ENCODE results near the gene SLC6A7. TPM values are rescaled to one million over a fixed set of nuclear protein-coding genes. Genes with fewer than 3 reads are reported as not detected.
"Not testable (repeated sequence)": the region's sequence is repeated elsewhere in the genome, so short reads cannot be mapped to it uniquely, and the experiment has no call there.

Gene SLC6A7
- total and polyA plus RNA-seq, 9 donors = 0.31 to 1.3 (median 0.75) TPM

DNA sequence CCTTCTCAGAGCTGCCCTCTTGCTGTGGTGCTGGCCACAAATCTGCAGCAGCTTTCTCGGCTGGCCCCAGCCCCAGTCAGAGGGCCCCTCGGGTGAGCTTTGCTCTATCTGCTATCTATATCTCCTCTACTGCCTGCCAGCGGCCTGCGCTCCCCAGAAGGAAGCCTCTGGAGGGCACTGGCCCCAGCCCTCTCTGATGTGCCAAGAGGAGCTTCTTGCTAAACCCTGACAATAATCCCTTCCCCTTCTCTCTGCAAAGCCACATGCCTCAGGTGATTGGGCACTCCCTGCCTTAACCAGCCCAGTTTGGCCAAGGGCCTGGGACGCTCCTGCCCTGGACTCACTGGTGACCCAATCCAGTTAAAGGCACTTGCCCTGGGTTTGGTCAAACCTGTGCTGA is 57.0 kb downstream of the SLC6A7 start:
- peaks cover 47% of the 10 kb centered on the region for H3K4me1 ChIP-seq (ENCODE audit: control insufficient read depth, insufficient read depth, low read length)
- H3K27me3 ChIP-seq (ENCODE audit: control insufficient read depth, insufficient read depth, low read length) = peaks cover 2% of the 10 kb centered on the region
- peak; percentile 47 for DNase-seq
- peak overlapping the region; percentile 94 for H3K27ac ChIP-seq (ENCODE audit: low read length)
- no peak overlapping the region for H3K4me3 ChIP-seq (ENCODE audit: low read length)
- H3K36me3 ChIP-seq (ENCODE audit: control insufficient read depth, insufficient read depth, low read length) = no peaks in the 10 kb centered on the region
- 57% methylated on average over 4 of the region's 5 CpGs for WGBS (ENCODE audit: insufficient coverage)
- H3K9me3 ChIP-seq (replicated peaks; ENCODE audit: control insufficient read depth, low read depth, low read length) = no peaks in the 10 kb centered on the region

DNA sequence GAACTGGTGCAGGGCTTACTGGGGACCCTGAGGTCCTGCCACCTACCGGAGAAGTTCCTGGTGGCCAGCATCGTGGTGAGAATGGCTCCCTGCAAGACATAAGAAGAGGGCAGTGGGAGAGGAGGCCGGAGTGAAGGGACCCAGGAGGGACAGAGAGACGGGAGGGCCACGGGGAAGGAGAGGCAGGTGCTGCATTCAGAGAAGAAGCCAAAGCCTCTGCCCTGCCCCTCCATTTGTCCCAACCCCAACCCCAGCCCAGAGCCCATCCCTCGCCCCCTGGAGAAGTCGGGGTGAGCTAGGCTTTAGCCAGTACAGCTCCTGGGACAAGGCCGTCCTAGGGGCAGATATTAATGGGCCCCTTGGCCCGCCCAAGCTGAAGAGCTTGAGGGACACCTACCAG is 57.9 kb downstream of the SLC6A7 start:
- peak overlapping the region; percentile 94 for H3K27ac ChIP-seq (ENCODE audit: low read length)
- H3K4me1 ChIP-seq (ENCODE audit: control insufficient read depth, insufficient read depth, low read length) = peaks cover 39% of the 10 kb centered on the region
- no peaks in the 10 kb centered on the region for H3K9me3 ChIP-seq (replicated peaks; ENCODE audit: control insufficient read depth, low read depth, low read length)
- WGBS (ENCODE audit: insufficient coverage) = 93% methylated on average over 8 of the region's 9 CpGs
- no peak overlapping the region for H3K4me3 ChIP-seq (ENCODE audit: low read length)
- DNase-seq = no peak
- H3K36me3 ChIP-seq (ENCODE audit: control insufficient read depth, insufficient read depth, low read length) = no peaks in the 10 kb centered on the region
- H3K27me3 ChIP-seq (ENCODE audit: control insufficient read depth, insufficient read depth, low read length) = no peaks in the 10 kb centered on the region

DNA sequence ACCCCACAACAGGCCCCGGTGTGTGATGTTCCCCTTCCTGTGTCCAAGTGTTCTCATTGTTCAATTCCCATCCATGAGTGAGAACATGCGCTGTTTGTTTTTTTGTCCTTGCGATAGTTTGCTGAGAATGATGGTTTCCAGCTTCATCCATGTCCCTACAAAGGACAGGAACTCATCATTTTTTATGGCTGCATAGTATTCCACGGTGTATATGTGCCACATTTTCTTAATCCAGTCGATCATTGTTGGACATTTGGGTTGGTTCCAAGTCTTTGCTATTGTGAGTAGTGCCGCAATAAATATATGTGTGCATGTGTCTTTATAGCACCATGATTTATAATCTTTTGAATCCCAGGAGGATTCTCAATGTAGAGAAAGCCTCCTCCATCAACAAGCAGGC is 58.6 kb downstream of the SLC6A7 start:
- H3K9me3 ChIP-seq (replicated peaks; ENCODE audit: control insufficient read depth, low read depth, low read length); H3K4me3 ChIP-seq (ENCODE audit: low read length); H3K36me3 ChIP-seq (ENCODE audit: control insufficient read depth, insufficient read depth, low read length); DNase-seq; H3K27me3 ChIP-seq (ENCODE audit: control insufficient read depth, insufficient read depth, low read length); H3K27ac ChIP-seq (ENCODE audit: low read length): not testable (repeated sequence)
- peaks cover 33% of the 10 kb centered on the region for H3K4me1 ChIP-seq (ENCODE audit: control insufficient read depth, insufficient read depth, low read length)
- WGBS (ENCODE audit: insufficient coverage) = 100% methylated on average over 2 of the region's 6 CpGs

DNA sequence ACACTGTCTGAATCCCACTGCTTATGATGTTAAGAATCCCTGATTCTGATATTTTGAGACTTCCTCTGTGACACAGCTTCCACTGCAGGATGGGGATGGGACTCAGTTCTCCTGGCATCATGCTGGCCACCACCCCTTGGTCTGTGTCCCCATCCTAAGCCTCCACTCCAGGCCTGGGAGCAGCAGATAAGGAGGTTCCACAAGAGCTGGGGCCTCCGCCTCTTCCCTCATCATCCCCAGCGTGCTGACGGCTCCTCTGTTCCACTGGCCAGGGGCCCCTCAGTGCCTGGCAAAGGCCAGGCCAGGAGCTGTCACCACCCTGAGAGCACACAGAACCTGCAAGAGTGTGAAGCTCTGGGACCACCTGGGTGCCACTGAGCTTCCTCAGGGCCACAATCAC is 59.1 kb downstream of the SLC6A7 start:
- no peaks in the 10 kb centered on the region for H3K9me3 ChIP-seq (replicated peaks; ENCODE audit: control insufficient read depth, low read depth, low read length)
- H3K4me3 ChIP-seq (ENCODE audit: low read length) = no peak overlapping the region
- H3K27me3 ChIP-seq (ENCODE audit: control insufficient read depth, insufficient read depth, low read length) = no peaks in the 10 kb centered on the region
- no peaks in the 10 kb centered on the region for H3K36me3 ChIP-seq (ENCODE audit: control insufficient read depth, insufficient read depth, low read length)
- DNase-seq = no peak
- WGBS (ENCODE audit: insufficient coverage) = 80% methylated on average over 1 of the region's 3 CpGs
- H3K4me1 ChIP-seq (ENCODE audit: control insufficient read depth, insufficient read depth, low read length) = peaks cover 33% of the 10 kb centered on the region
- H3K27ac ChIP-seq (ENCODE audit: low read length) = no peak overlapping the region

DNA sequence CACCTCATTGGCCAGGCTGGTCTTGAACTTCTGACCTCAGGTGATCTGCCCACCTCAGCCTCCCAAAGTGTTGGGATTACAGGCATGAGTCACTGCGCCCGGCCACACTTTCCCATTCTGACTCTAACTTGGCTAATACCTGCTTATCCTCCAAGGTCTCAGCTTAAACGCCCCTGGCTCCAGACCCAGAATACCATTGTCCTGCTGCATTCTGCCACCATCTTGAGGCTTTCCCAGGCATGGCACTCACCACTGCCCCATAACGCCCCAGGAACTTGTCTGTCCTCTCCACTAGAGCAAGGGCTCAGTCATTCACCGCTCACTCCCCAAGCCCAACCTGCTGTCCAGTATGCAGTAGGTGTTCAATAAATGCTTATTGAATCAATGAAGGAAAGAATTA is 59.9 kb downstream of the SLC6A7 start:
- DNase-seq = no peak
- no peak overlapping the region for H3K27ac ChIP-seq (ENCODE audit: low read length)
- no peaks in the 10 kb centered on the region for H3K36me3 ChIP-seq (ENCODE audit: control insufficient read depth, insufficient read depth, low read length)
- H3K27me3 ChIP-seq (ENCODE audit: control insufficient read depth, insufficient read depth, low read length) = no peaks in the 10 kb centered on the region
- no peaks in the 10 kb centered on the region for H3K9me3 ChIP-seq (replicated peaks; ENCODE audit: control insufficient read depth, low read depth, low read length)
- peaks cover 32% of the 10 kb centered on the region for H3K4me1 ChIP-seq (ENCODE audit: control insufficient read depth, insufficient read depth, low read length)
- H3K4me3 ChIP-seq (ENCODE audit: low read length) = no peak overlapping the region
- WGBS (ENCODE audit: insufficient coverage) = 64% methylated on average over 3 of the region's 5 CpGs

DNA sequence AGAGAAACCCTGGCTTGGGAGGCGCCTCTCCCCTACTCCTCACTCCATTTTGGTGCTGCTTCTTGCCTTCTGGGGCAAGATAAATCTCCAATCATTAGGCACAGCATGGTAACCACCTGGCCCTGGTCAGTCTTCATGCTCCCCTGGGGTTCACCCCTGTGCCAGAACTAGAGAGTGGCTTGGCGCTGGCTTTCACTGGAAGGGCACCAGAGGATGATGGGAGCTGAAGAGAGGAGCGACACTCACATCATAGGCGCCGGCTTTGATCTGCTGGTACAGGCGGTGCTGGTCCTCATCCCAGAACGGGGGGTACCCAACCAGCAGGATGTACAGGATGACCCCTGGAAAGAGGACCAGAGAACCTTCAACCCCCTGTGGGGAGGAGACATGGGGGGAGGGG is 61.6 kb downstream of the SLC6A7 start:
- DNase-seq = no peak
- Histone ChIP-seq H3K27me3 (ENCODE audit: control insufficient read depth, insufficient read depth, low read length) (no peaks in the 10 kb centered on the region), H3K4me1 (ENCODE audit: control insufficient read depth, insufficient read depth, low read length) (peaks cover 32% of the 10 kb centered on the region), H3K36me3 (ENCODE audit: control insufficient read depth, insufficient read depth, low read length) (no peaks in the 10 kb centered on the region), H3K9me3 (replicated peaks; ENCODE audit: control insufficient read depth, low read depth, low read length) (no peaks in the 10 kb centered on the region), H3K27ac (ENCODE audit: low read length) (no peak overlapping the region), H3K4me3 (ENCODE audit: low read length) (no peak overlapping the region)
- 83% methylated on average over 1 of the region's 7 CpGs for WGBS (ENCODE audit: insufficient coverage)

DNA sequence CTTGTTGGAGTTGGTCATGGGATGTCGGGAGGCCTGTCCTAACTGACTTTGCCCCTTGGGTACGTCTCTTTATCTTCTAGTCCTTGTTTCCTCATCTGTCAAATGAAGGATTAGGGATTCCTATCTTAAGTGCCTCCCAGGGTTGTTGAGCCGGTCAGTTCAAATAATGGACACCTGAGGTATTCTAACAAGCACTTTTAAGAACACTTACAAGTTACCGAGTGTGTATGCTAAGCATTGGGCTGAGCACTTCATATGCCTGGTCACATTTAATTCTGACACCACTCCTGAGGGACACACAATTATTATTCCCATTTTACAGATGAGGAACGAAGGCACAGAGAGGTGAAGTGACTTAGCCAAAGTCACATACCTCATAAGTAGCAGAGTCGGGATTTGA is 62.6 kb downstream of the SLC6A7 start:
- no peaks in the 10 kb centered on the region for H3K27me3 ChIP-seq (ENCODE audit: control insufficient read depth, insufficient read depth, low read length)
- no peak overlapping the region for H3K27ac ChIP-seq (ENCODE audit: low read length)
- H3K36me3 ChIP-seq (ENCODE audit: control insufficient read depth, insufficient read depth, low read length) = no peaks in the 10 kb centered on the region
- no peak for DNase-seq
- peaks cover 25% of the 10 kb centered on the region for H3K4me1 ChIP-seq (ENCODE audit: control insufficient read depth, insufficient read depth, low read length)
- no peaks in the 10 kb centered on the region for H3K9me3 ChIP-seq (replicated peaks; ENCODE audit: control insufficient read depth, low read depth, low read length)
- 94% methylated on average over 5 of the region's 6 CpGs for WGBS (ENCODE audit: insufficient coverage)
- no peak overlapping the region for H3K4me3 ChIP-seq (ENCODE audit: low read length)

DNA sequence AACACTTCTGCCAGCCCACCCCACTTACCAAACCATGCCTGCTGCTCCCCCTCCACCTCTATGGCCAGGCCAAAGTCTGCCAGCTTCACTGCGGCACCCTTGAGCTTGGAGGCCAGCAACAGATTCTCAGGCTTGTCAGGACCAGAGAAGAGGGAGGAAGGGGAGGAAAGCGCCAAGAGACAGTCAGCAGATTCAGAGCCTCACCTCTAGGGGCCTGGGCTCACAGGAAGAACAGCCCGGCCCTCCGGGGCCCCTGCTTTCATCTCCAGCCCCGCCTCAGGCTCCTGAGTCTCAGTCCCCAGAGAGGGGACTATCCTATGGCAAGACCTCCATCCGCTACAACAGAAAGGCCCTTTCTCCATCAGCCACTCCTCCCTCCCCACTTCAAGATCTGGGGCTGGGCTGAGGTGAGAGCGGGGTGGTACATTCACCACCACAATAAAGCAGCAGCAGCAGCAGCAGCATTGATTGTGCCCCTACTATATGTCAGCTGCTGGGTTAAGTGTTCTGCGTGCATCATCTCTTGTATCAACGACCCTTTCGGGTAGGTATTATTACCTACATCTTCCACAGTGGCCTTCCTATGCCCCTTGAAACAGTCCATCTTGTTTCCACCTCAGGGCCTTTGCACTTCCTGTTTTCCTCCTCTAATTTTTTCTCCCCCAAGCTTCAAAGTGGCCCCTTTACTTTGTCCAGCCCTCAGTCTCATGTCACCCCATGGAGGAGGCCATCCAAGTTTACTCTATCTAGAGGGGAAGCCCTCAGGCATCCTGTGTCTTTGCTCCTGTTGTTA is 63.8 kb downstream of the SLC6A7 start:
- H3K4me3 ChIP-seq (ENCODE audit: low read length) = no peak overlapping the region
- no peak for DNase-seq
- WGBS (ENCODE audit: insufficient coverage) = 77% methylated on average over 7 of the region's 10 CpGs
- no peaks in the 10 kb centered on the region for H3K9me3 ChIP-seq (replicated peaks; ENCODE audit: control insufficient read depth, low read depth, low read length)
- H3K4me1 ChIP-seq (ENCODE audit: control insufficient read depth, insufficient read depth, low read length) = peaks cover 25% of the 10 kb centered on the region
- no peak overlapping the region for H3K27ac ChIP-seq (ENCODE audit: low read length)
- H3K36me3 ChIP-seq (ENCODE audit: control insufficient read depth, insufficient read depth, low read length) = no peaks in the 10 kb centered on the region
- H3K27me3 ChIP-seq (ENCODE audit: control insufficient read depth, insufficient read depth, low read length) = no peaks in the 10 kb centered on the region

DNA sequence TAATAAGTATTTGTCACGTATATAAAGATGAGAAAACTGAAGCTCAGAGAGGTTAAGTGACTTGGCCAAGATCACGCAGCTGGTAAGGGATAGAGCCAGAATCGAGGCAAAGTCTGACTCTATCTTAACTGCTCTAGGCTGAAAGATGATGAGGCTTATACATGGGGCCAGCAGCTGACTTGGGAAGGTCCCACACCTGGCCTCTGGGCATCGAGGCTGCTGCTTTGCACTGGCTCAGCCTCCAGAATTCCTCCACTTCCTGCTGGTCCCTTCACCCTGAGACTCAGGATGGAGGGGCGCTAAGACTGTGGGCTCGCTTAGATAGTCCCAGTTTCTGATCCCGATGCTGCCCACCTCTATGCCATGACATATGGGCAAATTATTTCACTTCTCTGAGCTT is 64.5 kb downstream of the SLC6A7 start:
- H3K27ac ChIP-seq (ENCODE audit: low read length) = no peak overlapping the region
- no peaks in the 10 kb centered on the region for H3K27me3 ChIP-seq (ENCODE audit: control insufficient read depth, insufficient read depth, low read length)
- no peaks in the 10 kb centered on the region for H3K36me3 ChIP-seq (ENCODE audit: control insufficient read depth, insufficient read depth, low read length)
- no peak overlapping the region for H3K4me3 ChIP-seq (ENCODE audit: low read length)
- 74% methylated on average over 5 of the region's 7 CpGs for WGBS (ENCODE audit: insufficient coverage)
- peaks cover 25% of the 10 kb centered on the region for H3K4me1 ChIP-seq (ENCODE audit: control insufficient read depth, insufficient read depth, low read length)
- DNase-seq = no peak
- no peaks in the 10 kb centered on the region for H3K9me3 ChIP-seq (replicated peaks; ENCODE audit: control insufficient read depth, low read depth, low read length)

DNA sequence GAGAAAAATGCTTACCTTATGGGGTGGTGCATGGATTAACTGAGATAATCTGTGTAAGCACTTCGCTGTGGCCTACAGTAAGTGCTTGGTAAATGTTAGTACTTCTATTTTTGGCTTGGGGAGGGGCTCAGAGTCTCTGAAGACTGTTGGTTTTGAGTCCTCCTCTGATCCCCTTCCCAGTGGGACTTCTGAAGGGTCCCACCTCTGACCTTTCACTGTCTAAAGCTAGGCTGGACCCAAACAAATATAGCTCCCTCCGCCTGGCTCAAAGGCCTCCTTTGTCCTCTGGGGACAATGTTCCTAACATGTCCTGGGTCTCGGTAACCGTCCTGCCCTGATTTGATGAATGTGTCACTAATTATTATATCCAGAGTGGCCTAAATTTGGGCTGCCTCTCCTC is 64.9 kb downstream of the SLC6A7 start:
- DNase-seq = no peak
- no peaks in the 10 kb centered on the region for H3K36me3 ChIP-seq (ENCODE audit: control insufficient read depth, insufficient read depth, low read length)
- peaks cover 25% of the 10 kb centered on the region for H3K4me1 ChIP-seq (ENCODE audit: control insufficient read depth, insufficient read depth, low read length)
- WGBS (ENCODE audit: insufficient coverage) = no CpG with 5 or more reads among the region's 4 CpGs
- no peak overlapping the region for H3K4me3 ChIP-seq (ENCODE audit: low read length)
- no peaks in the 10 kb centered on the region for H3K27me3 ChIP-seq (ENCODE audit: control insufficient read depth, insufficient read depth, low read length)
- no peaks in the 10 kb centered on the region for H3K9me3 ChIP-seq (replicated peaks; ENCODE audit: control insufficient read depth, low read depth, low read length)
- no peak overlapping the region for H3K27ac ChIP-seq (ENCODE audit: low read length)
